NCI-H510A (cell line): ENCODE results near the gene CPXM1.
"Not testable (repeated sequence)": the region's sequence is repeated elsewhere in the genome, so short reads cannot be mapped to it uniquely, and the experiment has no call there.

Experiments used
- DNase-seq: peaks from one replicate; lab custom pipeline; 2025; lab: John Stamatoyannopoulos, UW

Gene CPXM1

GRCh38 chr20:2800521-2801285, at the start of gene CPXM1:
CPXM1 (minus strand) TSS chr20:2800627; CDS start chr20:2800572, 55 bp downstream.
- DNase-seq = peak; percentile 43

- no peak for DNase-seq
Measured at GRCh38 chr20:2849529-2849928, 49.1 kb upstream of the CPXM1 start.

- DNase-seq = no peak
Measured at GRCh38 chr20:2847802-2848201, 47.4 kb upstream of the CPXM1 start.

- DNase-seq = no peak
Measured at GRCh38 chr20:2846698-2847097, 46.3 kb upstream of the CPXM1 start.

DNA sequence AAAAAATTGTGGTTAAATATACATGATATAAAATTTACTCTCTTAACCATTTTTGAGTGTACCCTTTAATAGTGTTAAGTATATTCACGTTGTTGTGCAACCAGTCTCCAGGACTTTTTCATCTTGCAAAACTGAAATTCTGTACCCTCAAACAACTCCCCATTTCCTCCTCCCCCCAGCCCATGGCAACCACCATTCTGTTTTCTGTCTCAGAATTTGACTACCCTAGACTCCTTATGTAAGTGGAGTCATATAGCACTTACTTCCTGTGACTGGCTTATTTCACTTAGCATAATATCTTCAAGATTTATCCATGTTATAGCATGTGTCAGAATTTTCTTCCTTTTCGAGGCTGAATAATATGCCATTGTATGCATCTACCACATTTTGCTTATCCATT, 45.2 kb upstream of the CPXM1 start:
- no peak for DNase-seq

DNA sequence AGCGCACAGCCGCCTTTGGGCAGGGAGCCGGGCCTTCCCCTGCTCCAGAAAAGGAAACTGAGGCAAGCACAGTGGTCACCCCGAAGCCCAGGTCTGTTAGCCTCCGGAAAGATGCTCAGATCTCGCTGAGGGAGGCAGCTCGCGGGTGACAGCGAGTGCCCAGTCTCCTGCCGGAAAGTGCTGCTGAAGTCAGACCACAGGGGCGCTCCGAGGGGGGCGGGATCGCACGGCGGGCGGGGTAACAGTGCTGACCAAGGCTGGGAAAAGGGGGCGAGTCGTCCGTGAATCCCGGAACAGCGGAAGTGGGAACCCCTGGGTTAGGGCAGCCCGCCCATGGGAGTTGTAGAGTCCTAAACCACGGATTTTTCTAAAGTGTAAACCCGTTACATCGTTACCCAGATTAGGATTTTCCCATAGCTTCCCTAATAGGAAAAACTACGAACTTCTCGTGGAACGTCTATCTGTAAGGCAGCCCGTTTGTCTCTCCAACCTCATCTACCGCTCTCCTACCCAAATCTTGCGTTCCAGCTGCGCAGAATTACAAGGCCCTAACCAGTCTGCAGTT, 40.6 kb upstream of the CPXM1 start:
- DNase-seq = no peak

GRCh38 chr20:2840138-2840966, 39.9 kb upstream of the CPXM1 start, which contains the start of the genes PCED1A and VPS16:
PCED1A (minus strand) TSS chr20:2840655; CDS start chr20:2839912, 743 bp downstream.
VPS16 (plus strand) TSS chr20:2840745; CDS start chr20:2840775, 30 bp downstream.
- peak; percentile 84 for DNase-seq

DNA sequence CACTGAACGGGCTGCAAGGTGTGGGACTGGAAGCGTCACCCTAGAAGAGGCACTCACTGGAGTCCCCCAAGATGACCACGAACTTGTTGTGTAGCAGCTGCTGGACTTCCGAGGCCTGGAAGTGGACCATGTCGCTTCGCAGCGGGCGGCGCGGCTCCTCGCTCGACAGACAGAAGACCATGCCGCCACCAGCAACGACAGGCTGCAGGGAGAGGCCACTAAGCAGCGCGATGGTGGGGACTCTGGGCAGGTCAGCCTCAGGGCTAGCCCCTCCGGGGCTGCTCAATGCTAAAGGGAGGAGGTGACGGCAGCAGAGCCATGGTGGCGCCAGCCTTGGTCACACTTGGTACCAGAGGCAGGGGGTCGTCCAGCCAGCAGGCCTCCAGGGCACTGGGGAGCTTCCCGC, 39.3 kb upstream of the CPXM1 start:
- DNase-seq = no peak

GRCh38 chr20:2838847-2839671, 38.6 kb upstream of the CPXM1 start:
- no peak for DNase-seq

DNA sequence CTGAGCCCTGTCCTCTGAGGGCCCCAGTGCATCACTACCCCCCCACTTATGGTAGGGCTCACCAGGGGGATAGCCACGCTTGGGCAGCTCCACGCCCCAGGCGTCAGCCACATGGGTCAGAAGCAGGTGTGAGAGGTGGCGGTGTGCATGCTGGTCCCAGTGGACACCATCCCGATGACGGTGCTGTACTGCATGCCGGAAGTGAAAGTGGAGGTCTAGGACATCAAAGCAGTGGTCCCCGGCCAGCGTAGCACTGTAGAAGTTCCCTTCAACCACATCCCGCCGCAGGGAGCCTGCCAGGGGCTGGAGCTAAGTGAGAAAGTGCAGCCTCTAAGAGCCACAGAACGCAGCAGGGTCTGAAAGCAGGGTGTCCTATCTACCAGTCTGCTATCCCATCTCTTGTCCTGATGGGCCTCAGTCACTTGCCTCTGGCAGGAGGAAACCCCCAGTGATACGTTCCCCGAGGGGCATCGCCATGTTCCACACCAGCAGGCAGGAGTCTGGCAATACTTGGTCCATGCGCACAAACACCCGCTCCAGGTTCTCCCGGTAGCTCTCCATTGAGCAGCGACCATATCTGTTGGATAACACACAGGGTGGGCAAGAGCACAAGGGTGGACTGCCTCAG, 37.9 kb upstream of the CPXM1 start:
- no peak for DNase-seq

- no peak for DNase-seq
Measured at GRCh38 chr20:2837221-2837960, 37.0 kb upstream of the CPXM1 start.

- no peak for DNase-seq
Measured at GRCh38 chr20:2836035-2836434, 35.6 kb upstream of the CPXM1 start.

DNA sequence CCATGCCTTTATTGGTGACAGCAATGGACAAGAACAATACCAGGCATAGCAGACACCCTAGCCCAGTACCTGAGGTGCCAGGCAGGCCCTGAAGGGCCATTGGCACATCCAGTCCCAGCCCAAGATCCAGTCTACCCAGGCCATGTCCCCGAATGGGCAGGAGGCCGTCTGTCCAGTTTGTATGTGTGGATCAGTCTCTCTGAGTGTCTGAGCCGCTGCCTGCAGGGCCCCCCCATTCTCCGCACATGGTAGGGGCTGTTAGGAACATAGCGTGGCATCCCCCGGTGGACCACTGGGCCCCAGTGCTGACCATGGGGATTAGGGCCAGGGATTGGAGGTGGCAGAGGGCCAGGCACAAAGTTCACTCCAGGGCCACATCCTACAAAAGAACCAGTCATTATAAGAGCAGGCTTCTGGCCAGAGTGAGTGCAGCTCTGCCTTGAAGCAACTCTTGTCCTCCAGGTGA, 34.9 kb upstream of the CPXM1 start:
- DNase-seq = no peak

DNA sequence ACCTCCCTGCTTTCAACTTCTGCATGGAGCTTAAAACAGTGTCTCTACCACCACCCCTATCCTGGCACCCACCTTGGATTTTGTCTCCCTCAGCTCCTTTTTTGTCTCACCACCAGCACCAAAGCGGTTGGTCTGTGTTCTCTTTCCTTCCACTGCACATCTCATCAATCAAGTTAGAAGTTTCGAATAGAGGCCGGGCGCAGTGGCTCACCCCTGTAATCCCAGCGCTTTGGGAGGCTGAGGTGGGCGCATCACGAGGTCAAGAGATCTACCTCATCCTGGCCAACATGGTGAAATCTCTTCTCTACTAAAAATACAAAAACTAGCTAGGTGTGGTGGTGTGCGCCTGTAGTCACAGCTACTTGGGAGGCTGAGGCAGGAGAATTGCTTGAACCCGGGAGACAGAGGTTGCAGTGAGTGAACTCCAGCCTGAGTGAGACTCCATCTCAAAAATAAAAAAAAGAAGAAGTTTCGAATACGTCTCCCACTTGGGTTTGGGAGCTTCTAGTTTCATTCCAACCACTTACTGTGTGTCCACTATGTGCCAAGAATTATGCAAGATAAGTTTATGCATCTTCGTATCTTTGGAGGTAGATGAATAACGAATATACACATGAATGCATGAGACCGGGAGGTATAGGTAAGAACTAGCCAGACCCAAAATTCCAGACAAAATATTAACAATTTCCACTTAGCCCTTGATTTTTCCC, 34.1 kb upstream of the CPXM1 start:
- no peak for DNase-seq

- DNase-seq = no peak
Measured at GRCh38 chr20:2833761-2834160, 33.3 kb upstream of the CPXM1 start.

DNA sequence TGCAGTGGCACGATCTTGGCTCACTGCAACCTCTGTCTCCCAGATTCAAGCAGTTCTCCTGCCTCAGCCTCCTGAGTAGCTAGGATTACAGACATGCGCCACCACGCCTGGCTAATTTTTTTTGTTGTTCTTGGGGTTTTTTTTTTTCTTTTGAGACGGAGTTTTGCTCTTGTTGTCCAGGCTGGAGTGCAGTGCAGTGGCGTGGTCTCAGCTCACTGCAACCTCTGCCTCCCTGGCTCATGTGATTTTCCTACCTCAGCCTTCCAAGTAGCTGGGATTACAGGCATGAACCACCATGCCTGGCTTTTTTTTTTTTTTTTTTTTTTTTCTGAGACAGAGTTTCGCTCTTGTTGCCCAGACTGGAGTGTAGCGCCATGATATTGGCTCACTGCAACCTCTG, 30.8 kb upstream of the CPXM1 start:
- DNase-seq = not testable (repeated sequence)

DNA sequence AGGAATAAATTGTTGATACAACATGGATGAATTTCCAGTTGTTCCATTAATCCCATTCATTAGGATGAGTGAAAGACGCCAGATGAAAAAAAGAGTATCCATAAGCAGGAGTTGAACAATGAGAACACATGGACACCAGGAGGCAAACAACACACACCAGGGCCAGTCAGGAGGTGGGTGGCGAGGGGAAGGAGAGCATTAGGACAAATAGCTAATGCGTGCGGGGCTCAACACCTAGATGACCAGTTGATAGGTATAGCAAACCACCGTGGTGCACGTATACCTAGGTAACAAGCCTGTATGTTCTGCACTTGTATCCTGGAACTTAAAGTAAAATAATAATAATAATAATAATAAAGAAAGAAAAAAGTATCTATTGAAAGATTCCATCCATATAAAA, 28.9 kb upstream of the CPXM1 start:
- no peak for DNase-seq

DNA sequence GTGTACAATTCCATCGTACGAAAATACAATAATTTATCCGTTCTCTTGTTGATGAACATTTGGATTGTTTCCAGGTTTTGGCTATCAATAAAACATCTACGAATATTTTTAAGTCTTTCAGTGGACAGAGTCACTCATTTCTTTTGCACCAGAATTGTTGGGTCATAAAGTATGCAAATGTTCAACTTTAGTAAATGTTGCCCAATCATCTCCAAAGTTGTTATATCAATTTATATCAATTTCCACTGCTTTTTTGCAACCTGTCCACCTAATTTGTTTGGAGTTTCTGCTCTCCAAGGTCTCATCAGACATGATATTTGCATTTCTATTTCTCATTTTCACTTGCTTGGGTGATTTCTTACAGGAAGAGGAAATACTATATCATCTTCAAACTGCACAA, 26.2 kb upstream of the CPXM1 start:
- no peak for DNase-seq

GRCh38 chr20:2825761-2826160, 25.3 kb upstream of the CPXM1 start:
- DNase-seq = no peak

DNA sequence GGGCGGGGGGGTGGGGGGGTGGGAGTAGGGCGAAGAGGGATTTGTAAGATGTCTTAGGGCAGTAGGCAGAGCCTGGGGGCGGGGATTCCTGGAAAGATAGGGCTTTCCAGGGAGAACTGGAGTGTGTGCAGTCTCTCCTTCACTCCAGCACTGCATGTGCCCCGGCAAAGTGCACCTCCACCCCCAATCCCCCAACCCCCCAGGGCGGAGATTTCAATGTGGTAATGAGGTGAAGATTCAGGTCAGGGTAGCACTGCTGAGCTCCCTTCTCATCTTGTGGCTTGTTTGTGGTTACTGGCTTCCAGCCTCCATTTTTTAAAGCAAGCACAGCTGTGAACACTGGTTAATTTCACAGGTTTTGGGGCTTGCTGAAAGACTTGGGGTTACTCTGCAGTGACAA, 21.6 kb upstream of the CPXM1 start:
- DNase-seq = no peak
